Vagina (tissue), 2 donors: ENCODE data around the gene AGO4.

Experiments used
- CTCF ChIP-seq, 3 experiments: fragments of 450-650 bp in 2 of 3; fragments of 200-600 bp in 1 of 3; sonication (generic) in 1 of 3; IDR thresholded peaks; one replicate each; pipeline ENCODE4 v1.5.1; 2017 to 2019; ENCODE audit warnings: antibody characterized with exemption in 3 of 3, mild to moderate bottlenecking in 2 of 3, moderate library complexity in 2 of 3
- POLR2A ChIP-seq, 2 donors: fragments of 450-650 bp; IDR thresholded peaks; one replicate each; pipeline ENCODE4 v1.6.1; 2017; ENCODE audit warnings: antibody characterized with exemption in 2 of 2, mild to moderate bottlenecking in 2 of 2, moderate library complexity in 2 of 2
- POLR2AphosphoS5 ChIP-seq, 2 donors: sonication (generic); formaldehyde crosslinking; IDR thresholded peaks; one replicate each; pipeline ENCODE4 v1.9.0; 2017; ENCODE audit warnings: antibody characterized with exemption in 2 of 2, mild to moderate bottlenecking in 2 of 2, low read depth in 1 of 2; ENCODE audit not compliant: insufficient read depth in 1 of 2

GRCh38 chr1:35836734-35837133, 28.9 kb downstream of the AGO4 start:
- TF ChIP-seq CTCF (IDR thresholded peaks at IDR 0.05) (no peak), POLR2A (IDR thresholded peaks at IDR 0.05) (no peak), POLR2AphosphoS5 (IDR thresholded peaks at IDR 0.05; ENCODE audit: insufficient read depth in 1 of 2, low read depth in 1 of 2) (no peak)
